Calu3 (cell line): ENCODE results near the gene BTG1. TPM values are rescaled to one million over a fixed set of nuclear protein-coding genes. Genes with fewer than 3 reads are reported as not detected.

Experiments used
- BruUV-seq: library from RNA; stranded (reverse); fragments of 400-500 nt; replicated peaks from 2 replicates; lab custom pipeline; 2021; lab: Mats Ljungman, UMichigan
- CTCF ChIA-PET: fragments of 300-600 bp; sonication (Branson Sonifier 250); formaldehyde crosslinking; loops from one replicate; lab custom pipeline; 2022; ENCODE audit warnings: antibody characterized with exemption; lab: Charles Lee
- DNase-seq: peaks from one replicate; pipeline ENCODE4 v3.0.0; 2022
- H3K27ac Mint-ChIP-seq: one replicate; pipeline ENCODE4 v1.8.0; 2022; ENCODE audit warnings: mixed read lengths; ENCODE audit not compliant: unreplicated experiment
- H3K27me3 Mint-ChIP-seq: one replicate; pipeline ENCODE4 v1.8.0; 2022; ENCODE audit warnings: mixed read lengths; ENCODE audit not compliant: unreplicated experiment
- H3K36me3 Mint-ChIP-seq: one replicate; pipeline ENCODE4 v1.8.0; 2022; ENCODE audit warnings: mild to moderate bottlenecking, moderate library complexity, mixed read lengths; ENCODE audit not compliant: insufficient read depth, unreplicated experiment
- H3K4me1 Mint-ChIP-seq: one replicate; pipeline ENCODE4 v1.8.0; 2022; ENCODE audit warnings: mild to moderate bottlenecking, low read depth, mixed read lengths; ENCODE audit not compliant: unreplicated experiment
- H3K4me3 Mint-ChIP-seq: one replicate; pipeline ENCODE4 v1.8.0; 2022; ENCODE audit warnings: mild to moderate bottlenecking, low read depth, moderate library complexity, mixed read lengths; ENCODE audit not compliant: unreplicated experiment
- H3K9me3 Mint-ChIP-seq: one replicate; pipeline ENCODE4 v1.8.0; 2022; ENCODE audit warnings: low read depth, mixed read lengths; ENCODE audit not compliant: unreplicated experiment
- intact Hi-C: fragments of 100-400 bp; cut with micrococcal nuclease; formaldehyde crosslinking; loops from one replicate; pipeline ENCODE4 v1.10.0; 2022; ENCODE audit not compliant: unreplicated experiment
- total RNA-seq: library from RNA; stranded (reverse); gene quantifications from 2 replicates; pipeline ENCODE4 v1.2.3, GENCODE V29; 2022
- TF ChIP-seq, protein P1 (sequence below): fragments of 200-600 bp; IDR thresholded peaks from one replicate; pipeline ENCODE4 v1.8.0; 2022; ENCODE audit warnings: antibody characterized with exemption; ENCODE audit not compliant: unreplicated experiment

Gene BTG1
- total RNA-seq, 1 experiment from 2014 or later, result 131 TPM

DNA sequence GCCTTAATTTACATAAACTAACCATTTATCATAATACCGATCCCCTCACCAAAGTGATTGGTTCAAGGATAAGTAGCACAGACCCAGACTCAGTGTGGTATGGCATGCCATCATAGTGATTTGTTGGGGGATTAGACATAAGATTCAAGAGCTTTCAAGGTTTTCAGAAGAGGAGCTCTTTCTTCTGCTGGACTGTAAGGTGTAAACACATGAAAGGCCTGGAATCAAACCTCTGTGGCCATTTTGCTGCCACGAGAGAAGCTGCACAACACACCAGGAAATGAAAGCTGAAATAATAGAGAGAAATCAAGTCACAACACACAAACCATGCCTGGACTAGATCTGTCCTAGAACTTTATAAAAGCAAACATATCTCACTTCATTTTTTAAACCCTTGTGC is 30.8 kb downstream of the BTG1 start:
- intact Hi-C loops, result no loop called here
- Mint-ChIP-seq H3K27me3 (no peaks in the 10 kb centered on the region), H3K36me3 (peaks cover 5% of the 10 kb centered on the region), H3K4me3 (no peak overlapping the region), H3K4me1 (peaks cover 52% of the 10 kb centered on the region), H3K27ac (no peak overlapping the region), H3K9me3 (no peaks in the 10 kb centered on the region)
- no peak for DNase-seq
- CTCF ChIA-PET, result interaction anchor here (0.6 to 1.0 kb wide), 2 partner anchors 20 to 56 kb away, joined by 3 to 4 read pairs; no protein-coding TSS in a partner anchor
- TF ChIP-seq, protein P1, sequence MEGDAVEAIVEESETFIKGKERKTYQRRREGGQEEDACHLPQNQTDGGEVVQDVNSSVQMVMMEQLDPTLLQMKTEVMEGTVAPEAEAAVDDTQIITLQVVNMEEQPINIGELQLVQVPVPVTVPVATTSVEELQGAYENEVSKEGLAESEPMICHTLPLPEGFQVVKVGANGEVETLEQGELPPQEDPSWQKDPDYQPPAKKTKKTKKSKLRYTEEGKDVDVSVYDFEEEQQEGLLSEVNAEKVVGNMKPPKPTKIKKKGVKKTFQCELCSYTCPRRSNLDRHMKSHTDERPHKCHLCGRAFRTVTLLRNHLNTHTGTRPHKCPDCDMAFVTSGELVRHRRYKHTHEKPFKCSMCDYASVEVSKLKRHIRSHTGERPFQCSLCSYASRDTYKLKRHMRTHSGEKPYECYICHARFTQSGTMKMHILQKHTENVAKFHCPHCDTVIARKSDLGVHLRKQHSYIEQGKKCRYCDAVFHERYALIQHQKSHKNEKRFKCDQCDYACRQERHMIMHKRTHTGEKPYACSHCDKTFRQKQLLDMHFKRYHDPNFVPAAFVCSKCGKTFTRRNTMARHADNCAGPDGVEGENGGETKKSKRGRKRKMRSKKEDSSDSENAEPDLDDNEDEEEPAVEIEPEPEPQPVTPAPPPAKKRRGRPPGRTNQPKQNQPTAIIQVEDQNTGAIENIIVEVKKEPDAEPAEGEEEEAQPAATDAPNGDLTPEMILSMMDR, result no peak
- BruUV-seq, result no TSS peak

DNA sequence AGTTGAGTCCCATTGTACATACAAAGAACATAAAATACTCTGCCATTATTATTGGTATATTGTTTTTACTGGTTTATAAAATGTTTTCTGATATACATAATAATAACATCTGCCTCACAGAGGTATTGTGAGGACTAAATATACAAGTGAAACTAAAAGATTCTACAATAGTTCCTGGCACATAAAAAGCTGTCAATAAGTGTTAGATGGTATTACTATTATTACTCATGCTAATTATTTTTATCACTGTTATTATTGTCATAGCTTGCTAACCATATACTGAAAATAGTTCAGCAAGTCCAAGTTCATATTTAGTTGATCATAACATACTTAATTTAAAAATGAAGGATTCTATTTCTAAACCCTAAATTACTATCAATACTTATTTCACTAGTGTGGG is 34.4 kb downstream of the BTG1 start:
- no peaks in the 10 kb centered on the region for H3K9me3 Mint-ChIP-seq
- CTCF ChIA-PET, result no interaction called here
- H3K36me3 Mint-ChIP-seq, result no peaks in the 10 kb centered on the region
- H3K27me3 Mint-ChIP-seq, result no peaks in the 10 kb centered on the region
- no TSS peak for BruUV-seq
- no peak for DNase-seq
- intact Hi-C loops, result no loop called here
- no peak overlapping the region for H3K4me3 Mint-ChIP-seq
- TF ChIP-seq, protein P1, result no peak
- H3K4me1 Mint-ChIP-seq, result peaks cover 60% of the 10 kb centered on the region
- H3K27ac Mint-ChIP-seq, result no peak overlapping the region

DNA sequence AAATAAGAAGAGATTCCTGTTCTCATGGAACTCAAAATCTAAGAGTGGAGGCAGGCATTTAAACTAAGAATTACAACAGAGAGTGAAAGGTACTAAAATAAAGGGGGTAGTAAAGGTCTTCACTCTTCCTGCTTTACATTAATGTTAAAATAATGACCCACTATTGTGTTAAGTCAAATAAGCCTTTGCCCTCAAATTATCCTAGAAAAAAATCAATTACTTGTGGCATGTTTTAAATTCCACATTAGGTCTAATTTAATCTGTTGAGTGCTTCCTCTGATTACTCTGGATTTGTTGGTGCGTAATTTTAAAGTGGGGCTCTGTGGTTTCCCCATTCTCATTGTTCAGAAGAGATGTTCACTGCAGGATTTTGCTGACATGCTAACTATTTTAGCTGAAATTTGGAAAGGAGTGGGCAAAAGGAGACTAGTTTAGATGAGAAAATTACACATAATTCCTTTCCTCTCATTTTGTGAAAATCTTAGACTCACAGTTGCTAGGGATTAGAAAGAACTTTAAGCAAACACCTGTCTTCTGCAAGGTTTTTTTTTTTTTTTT is 35.5 kb downstream of the BTG1 start:
- H3K4me1 Mint-ChIP-seq, result peaks cover 50% of the 10 kb centered on the region
- no peak overlapping the region for H3K27ac Mint-ChIP-seq
- intact Hi-C loops, result no loop called here
- TF ChIP-seq, protein P1, result no peak
- no peaks in the 10 kb centered on the region for H3K27me3 Mint-ChIP-seq
- BruUV-seq, result no TSS peak
- no peaks in the 10 kb centered on the region for H3K9me3 Mint-ChIP-seq
- H3K36me3 Mint-ChIP-seq, result no peaks in the 10 kb centered on the region
- CTCF ChIA-PET, result interaction anchor here (0.7 kb wide), 1 partner anchor 575 kb away, joined by 5 read pairs; no protein-coding TSS in a partner anchor
- DNase-seq, result no peak
- no peak overlapping the region for H3K4me3 Mint-ChIP-seq

DNA sequence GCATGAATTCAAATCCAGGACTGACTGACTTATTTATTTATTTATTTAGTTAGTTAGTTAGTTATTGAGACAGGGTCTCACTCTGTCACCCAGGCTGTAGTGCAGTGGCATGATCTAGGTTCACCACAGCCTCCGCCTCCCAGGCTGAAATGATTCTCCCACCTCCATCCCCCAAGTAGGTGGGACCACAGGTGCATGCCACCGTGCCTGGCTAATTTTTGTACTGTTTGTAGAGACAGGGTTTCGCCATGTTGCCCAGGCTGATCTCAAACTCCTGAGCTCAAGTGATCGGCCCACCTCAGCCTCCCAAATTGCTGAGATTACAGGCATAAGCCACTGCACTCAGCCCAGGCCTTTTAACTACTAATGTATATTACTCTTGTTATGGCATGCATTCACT is 36.0 kb downstream of the BTG1 start:
- CTCF ChIA-PET, result no interaction called here
- H3K27me3 Mint-ChIP-seq, result no peaks in the 10 kb centered on the region

More for the DNA sequence above, 36.0 kb downstream of the BTG1 start:
- TF ChIP-seq, protein P1, result no peak
- H3K36me3 Mint-ChIP-seq, result no peaks in the 10 kb centered on the region
- H3K4me3 Mint-ChIP-seq, result no peak overlapping the region
- intact Hi-C loops, result no loop called here
- BruUV-seq, result no TSS peak
- no peak for DNase-seq
- H3K9me3 Mint-ChIP-seq, result no peaks in the 10 kb centered on the region
- no peak overlapping the region for H3K27ac Mint-ChIP-seq
- H3K4me1 Mint-ChIP-seq, result peaks cover 44% of the 10 kb centered on the region
